HTR-8/SVneo (cell line): ENCODE data around the gene CDH4.
"Not testable (repeated sequence)": the region's sequence is repeated elsewhere in the genome, so short reads cannot be mapped to it uniquely, and the experiment has no call there.

Source experiments
- DNase-seq: peaks from one replicate; pipeline ENCODE4 v3.0.0; 2011; ENCODE audit warnings: low spot score, mixed read lengths; ENCODE audit not compliant: insufficient read length
- FAIRE-seq: peaks from 2 replicates; lab custom pipeline; 2011; peaks lifted over from hg19 to GRCh38; lab: Jason Lieb, UNC

Gene CDH4

GRCh38 chr20:61424628-61425420 is 172.8 kb downstream of the CDH4 start:
- DNase-seq: no peak
- FAIRE-seq: no peak

- FAIRE-seq: not testable (repeated sequence)
Measured at GRCh38 chr20:61425541-61425991, 173.5 kb downstream of the CDH4 start.

GRCh38 chr20:61426352-61426751 is 174.3 kb downstream of the CDH4 start:
- FAIRE-seq (no peak), DNase-seq (no peak)

More at GRCh38 chr20:61425541-61425991, 173.5 kb downstream of the CDH4 start:
- DNase-seq: not testable (repeated sequence)

- peak; percentile 54 for FAIRE-seq
- DNase-seq: no peak
Measured at GRCh38 chr20:61429458-61430227, 177.6 kb downstream of the CDH4 start.

- FAIRE-seq: no peak
- no peak for DNase-seq
Measured at GRCh38 chr20:61430228-61430624, 178.2 kb downstream of the CDH4 start.

- no peak for DNase-seq
- FAIRE-seq: no peak
Measured at GRCh38 chr20:61433176-61433575, 181.1 kb downstream of the CDH4 start.

- no peak for DNase-seq
- peak; percentile 26 for FAIRE-seq
Measured at GRCh38 chr20:61433816-61434215, 181.8 kb downstream of the CDH4 start.

- DNase-seq: no peak
- FAIRE-seq: no peak
Measured at GRCh38 chr20:61434341-61434781, 182.3 kb downstream of the CDH4 start.

GRCh38 chr20:61435184-61435822 is 183.2 kb downstream of the CDH4 start:
- FAIRE-seq (peak; percentile 4), DNase-seq (no peak)

GRCh38 chr20:61435823-61436220 is 183.8 kb downstream of the CDH4 start:
- DNase-seq (no peak), FAIRE-seq (peak; percentile 58)

GRCh38 chr20:61436283-61436666 is 184.2 kb downstream of the CDH4 start:
- no peak for FAIRE-seq
- DNase-seq: no peak

GRCh38 chr20:61436667-61437279 is 184.7 kb downstream of the CDH4 start:
- no peak for DNase-seq
- FAIRE-seq: no peak

GRCh38 chr20:61437280-61438206 is 185.5 kb downstream of the CDH4 start:
- DNase-seq (no peak), FAIRE-seq (no peak)

- DNase-seq (no peak), FAIRE-seq (no peak)
Measured at GRCh38 chr20:61438285-61438684, 186.2 kb downstream of the CDH4 start.

GRCh38 chr20:61439251-61439650 is 187.2 kb downstream of the CDH4 start:
- no peak for DNase-seq
- FAIRE-seq: peak; percentile 86

GRCh38 chr20:61440548-61441055 is 188.5 kb downstream of the CDH4 start:
- FAIRE-seq (no peak), DNase-seq (no peak)

- no peak for DNase-seq
- no peak for FAIRE-seq
Measured at GRCh38 chr20:61441537-61441936, 189.5 kb downstream of the CDH4 start.

GRCh38 chr20:61442075-61442670 is 190.1 kb downstream of the CDH4 start:
- no peak for DNase-seq
- peak; percentile 20 for FAIRE-seq

GRCh38 chr20:61442718-61443117 is 190.7 kb downstream of the CDH4 start:
- DNase-seq: no peak
- no peak for FAIRE-seq
